Liver (tissue), 9 donors: ENCODE measurements around the gene RANBP3. TPM values are rescaled to one million over a fixed set of nuclear protein-coding genes. Genes with fewer than 3 reads are reported as not detected.
"Not testable (repeated sequence)": the region's sequence is repeated elsewhere in the genome, so short reads cannot be mapped to it uniquely, and the experiment has no call there.

Experiments
- DNase-seq: peaks from one replicate; pipeline ENCODE4 v3.0.0-alpha.2; 2017; ENCODE audit warnings: low spot score
- H3K27ac ChIP-seq, 2 donors: one replicate each; pipeline ENCODE4 v1.7.0; 2013; ENCODE audit warnings: inconsistent platforms in 2 of 2, low read length in 2 of 2, control low read depth in 1 of 2, low read depth in 1 of 2, mild to moderate bottlenecking in 1 of 2
- H3K27me3 ChIP-seq, 4 donors: one replicate each; pipeline versions ENCODE4 v1.6.1 to v1.7.0; 2013; ENCODE audit warnings: low read length in 3 of 4, inconsistent platforms in 1 of 4, mild to moderate bottlenecking in 1 of 4, moderate library complexity in 1 of 4; ENCODE audit not compliant: control insufficient read depth in 4 of 4, insufficient read depth in 4 of 4
- H3K36me3 ChIP-seq, 4 donors: one replicate each; pipeline versions ENCODE4 v1.6.1 to v1.7.0; 2013; ENCODE audit warnings: low read length in 3 of 4, mild to moderate bottlenecking in 3 of 4, low read depth in 1 of 4, moderate library complexity in 1 of 4; ENCODE audit not compliant: control insufficient read depth in 4 of 4, insufficient read depth in 3 of 4
- H3K4me1 ChIP-seq, 4 donors: one replicate each; pipeline versions ENCODE4 v1.6.1 to v1.7.0; 2013; ENCODE audit warnings: low read length in 3 of 4, mild to moderate bottlenecking in 3 of 4, moderate library complexity in 1 of 4; ENCODE audit not compliant: control insufficient read depth in 4 of 4, insufficient read depth in 4 of 4
- H3K4me3 ChIP-seq, 3 donors: one replicate each; pipeline versions ENCODE4 v1.6.1 to v1.7.0; 2013; ENCODE audit warnings: low read length in 3 of 3, control low read depth in 1 of 3, low read depth in 1 of 3, mild to moderate bottlenecking in 1 of 3
- H3K9ac ChIP-seq, 2 donors: one replicate each; pipeline ENCODE4 v1.7.0; 2013; ENCODE audit warnings: low read length in 2 of 2, mild to moderate bottlenecking in 2 of 2, moderate library complexity in 2 of 2, control low read depth in 1 of 2, low read depth in 1 of 2
- H3K9me3 ChIP-seq, 4 donors: one replicate each; pipeline versions ENCODE4 v1.6.1 to v1.7.0; 2013; ENCODE audit warnings: low read length in 3 of 4; ENCODE audit not compliant: control insufficient read depth in 4 of 4
- ATF3 ChIP-seq: IDR thresholded peaks from 2 replicates; pipeline ENCODE4 v1.6.1; 2016; ENCODE audit warnings: antibody characterized with exemption
- CTCF ChIP-seq: fragments of 150-350 bp; IDR thresholded peaks from 2 replicates; pipeline ENCODE4 v1.5.1; 2017; ENCODE audit warnings: improper control_type of control experiment, low read depth, low read length; ENCODE audit not compliant: missing input control
- EGR1 ChIP-seq, 2 donors: IDR thresholded peaks; 2 replicates each; pipeline ENCODE4 v1.6.1; 2016 to 2018; ENCODE audit warnings: antibody characterized with exemption in 2 of 2, low read depth in 2 of 2
- FOXA1 ChIP-seq: IDR thresholded peaks from 2 replicates; pipeline ENCODE4 v1.6.1; 2016; ENCODE audit warnings: antibody characterized with exemption
- FOXA2 ChIP-seq: IDR thresholded peaks from 2 replicates; pipeline ENCODE4 v1.6.1; 2016; ENCODE audit warnings: antibody characterized with exemption
- GABPA ChIP-seq, 2 donors: IDR thresholded peaks in 1 of 2; conservative IDR thresholded peaks in 1 of 2; 2 replicates each; pipeline ENCODE4 v1.6.1; 2016; ENCODE audit warnings: antibody characterized with exemption in 2 of 2, mild to moderate bottlenecking in 1 of 2, moderate library complexity in 1 of 2
- HNF4A ChIP-seq, 2 donors: conservative IDR thresholded peaks; 2 replicates each; pipeline ENCODE4 v1.6.1; 2016; ENCODE audit warnings: antibody characterized with exemption in 2 of 2, mild to moderate bottlenecking in 2 of 2
- HNF4G ChIP-seq: IDR thresholded peaks from 2 replicates; pipeline ENCODE4 v1.6.1; 2016; ENCODE audit warnings: antibody characterized with exemption
- JUND ChIP-seq, 2 donors: IDR thresholded peaks; 2 replicates each; pipeline ENCODE4 v1.6.1; 2016; ENCODE audit warnings: antibody characterized with exemption in 2 of 2
- MAX ChIP-seq: IDR thresholded peaks from 2 replicates; pipeline ENCODE4 v1.6.1; 2016; ENCODE audit warnings: antibody characterized with exemption
- NR2F2 ChIP-seq: IDR thresholded peaks from 2 replicates; pipeline ENCODE4 v1.6.1; 2016; ENCODE audit warnings: antibody characterized with exemption
- RAD21 ChIP-seq, 2 donors: IDR thresholded peaks; 2 replicates each; pipeline ENCODE4 v1.6.1; 2016; ENCODE audit warnings: antibody characterized with exemption in 2 of 2, mild to moderate bottlenecking in 2 of 2
- REST ChIP-seq: IDR thresholded peaks from 2 replicates; pipeline ENCODE4 v1.6.1; 2016; ENCODE audit warnings: antibody characterized with exemption, mild to moderate bottlenecking
- RXRA ChIP-seq, 2 donors: IDR thresholded peaks; 2 replicates each; pipeline ENCODE4 v1.6.1; 2017 to 2018; ENCODE audit warnings: antibody characterized with exemption in 2 of 2, mild to moderate bottlenecking in 1 of 2
- SP1 ChIP-seq: IDR thresholded peaks from 2 replicates; pipeline ENCODE4 v1.6.1; 2018; ENCODE audit warnings: antibody characterized with exemption, mild to moderate bottlenecking
- TAF1 ChIP-seq: conservative IDR thresholded peaks from 2 replicates; pipeline ENCODE4 v1.6.1; 2016; ENCODE audit warnings: antibody characterized with exemption, mild to moderate bottlenecking
- YY1 ChIP-seq: IDR thresholded peaks from 2 replicates; pipeline ENCODE4 v1.6.1; 2016; ENCODE audit warnings: antibody characterized with exemption, mild to moderate bottlenecking
- ZBTB33 ChIP-seq: IDR thresholded peaks from 2 replicates; pipeline ENCODE4 v1.6.1; 2016; ENCODE audit warnings: antibody characterized with exemption
- WGBS: extraction: QIAGEN DNeasy Blood & Tissue Kit; methylation state at CpG from one replicate; pipeline ENCODE4 v1.1.7; 2013; 5-methylcytosine and 5-hydroxymethylcytosine counted together
- polyA plus RNA-seq, 2 donors: library from polyadenylated mRNA; stranded (reverse) in 1 of 2; unstranded in 1 of 2; fragments of 200-250 nt in 1 of 2; fragments of >200 nt in 1 of 2; fragmentation: Nextera tagmentation in 1 of 2; extraction: Ambion mirVana in 1 of 2; gene quantifications; one replicate each; pipeline versions ENCODE4 v1.2.1 to v1.2.3, GENCODE V29; 2013 to 2015
- total RNA-seq, 2 donors: library from RNA; depleted of rRNA; stranded (reverse); fragments of >200 nt; gene quantifications; one replicate each; pipeline ENCODE4 v1.2.3, GENCODE V29; 2014
- donor health status: healthy.
- donor health status: healthy.
- donor health status: healthy.
- donor health status: healthy.
- donor health status: healthy.

RANBP3 gene
- total and polyA plus RNA-seq, 4 donors = 10.0 to 23.3 (median 20.7) TPM

GRCh38 chr19:5987077-5987818 is 9.3 kb upstream of the RANBP3 start:
- DNase-seq = peak; percentile 85
- 20% methylated on average over 17 of the region's 17 CpGs for WGBS
- Histone ChIP-seq H3K9me3 (no peaks in the 10 kb centered on the region), H3K4me1 (peaks cover 0 to 22% (median 2%) of the 10 kb centered on the region in 4 donors), H3K27me3 (no peaks in the 10 kb centered on the region), H3K4me3 (peak overlapping the region; percentile 20 to 59 (median 37)), H3K27ac (peak overlapping the region in 1 of 2 donors; percentile 39), H3K9ac (peak overlapping the region; percentile 52 to 69), H3K36me3 (no peaks in the 10 kb centered on the region)
- TF ChIP-seq ZBTB33 (no peak), MAX (no peak), ATF3 (no peak), NR2F2 (no peak), CTCF (peak; percentile 98), JUND (IDR thresholded peaks at IDR 0.05) (no peak), REST (no peak), YY1 (no peak), SP1 (no peak), EGR1 (IDR thresholded peaks at IDR 0.05; ENCODE audit: low read depth in 2 of 2) (no peak), HNF4G (no peak), RXRA (IDR thresholded peaks at IDR 0.05) (no peak), RAD21 (IDR thresholded peaks at IDR 0.05) (peak; percentile 95 to 97), GABPA (IDR thresholded peaks at IDR 0.05 in 1 of 2, conservative IDR thresholded peaks at IDR 0.05 in 1 of 2) (no peak), FOXA2 (peak; percentile 20), FOXA1 (no peak), HNF4A (conservative IDR thresholded peaks at IDR 0.05) (peak; percentile 43 to 61), TAF1 (no peak)

- H3K4me3 ChIP-seq, H3K36me3 ChIP-seq, H3K9me3 ChIP-seq, H3K27ac ChIP-seq, DNase-seq, H3K27me3 ChIP-seq, H3K9ac ChIP-seq: not testable (repeated sequence)
- 96% methylated on average over 5 of the region's 5 CpGs for WGBS
- H3K4me1 ChIP-seq = peaks cover 0 to 25% (median 2%) of the 10 kb centered on the region in 4 donors
These were observed 7.9 kb upstream of the RANBP3 start for GRCh38 chr19:5985837-5986236.
